ENCODE data around the gene FAM117B.
"Not testable (repeated sequence)": the region's sequence is repeated elsewhere in the genome, so short reads cannot be mapped to it uniquely, and the experiment has no call there.

The FAM117B gene

GRCh38 chr2:202639231-202639630 is 4.5 kb downstream of the FAM117B start:
- no peak for DNase-seq

DNA sequence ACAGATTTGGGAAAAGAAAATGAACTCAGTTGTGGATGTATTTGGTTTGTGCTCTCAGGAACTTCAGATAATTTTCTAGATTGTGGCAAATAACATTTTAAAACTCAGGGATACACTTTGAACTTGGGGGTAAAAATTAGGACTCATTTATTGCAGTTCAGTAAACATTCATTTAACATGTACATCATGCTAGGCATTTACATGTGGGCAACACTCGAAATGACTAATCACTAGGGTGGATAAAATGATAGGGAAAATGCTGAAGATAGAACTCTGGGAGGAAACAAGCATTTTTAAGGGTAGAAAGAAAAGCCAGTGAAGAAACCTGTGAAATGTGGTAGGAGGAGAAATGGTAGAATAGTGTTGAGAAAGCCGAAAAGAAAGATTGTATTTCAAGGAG is 7.8 kb downstream of the FAM117B start:
- DNase-seq = no peak

DNA sequence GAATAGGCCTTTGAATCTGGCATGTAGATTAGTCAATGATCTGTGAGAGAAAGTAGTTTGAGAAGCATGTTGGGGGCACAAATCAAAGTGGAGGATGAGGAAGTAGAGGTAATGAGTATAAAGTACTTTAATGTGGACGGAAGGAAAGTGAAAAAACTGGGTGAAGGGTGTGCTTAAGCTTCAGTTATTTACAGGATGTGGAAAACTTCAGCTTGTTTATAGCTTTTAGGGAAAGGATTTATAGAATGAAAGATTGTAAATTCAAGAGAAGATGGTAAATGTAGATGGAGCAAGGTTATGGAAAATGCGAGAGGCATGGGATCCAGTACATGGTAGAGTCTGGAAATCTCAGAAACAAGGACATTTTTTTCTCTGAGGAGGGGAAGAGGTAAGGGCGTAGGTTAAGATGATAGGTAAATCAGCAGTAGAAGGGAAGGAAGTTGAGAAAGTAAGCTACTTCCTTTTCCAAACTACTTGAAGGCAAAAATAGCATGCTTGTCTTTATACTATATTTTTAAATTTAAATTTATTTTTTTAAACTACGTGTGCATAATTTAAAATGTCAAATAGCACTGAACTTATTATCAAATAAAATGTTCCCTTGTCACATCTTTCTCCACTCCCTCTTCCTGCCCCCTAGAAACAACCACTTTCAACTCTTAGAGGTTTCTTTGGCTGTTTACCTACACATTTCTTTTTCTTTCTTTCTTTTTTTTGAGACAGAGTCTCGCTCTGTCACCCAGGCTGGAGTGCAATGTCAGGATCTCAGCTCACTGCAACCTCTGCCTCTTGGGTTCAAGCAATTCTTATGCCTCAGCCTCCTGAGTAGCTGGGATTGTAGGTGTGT is 8.5 kb downstream of the FAM117B start:
- DNase-seq = no peak

GRCh38 chr2:202652119-202652518 is 17.4 kb downstream of the FAM117B start:
- no peak for DNase-seq

DNA sequence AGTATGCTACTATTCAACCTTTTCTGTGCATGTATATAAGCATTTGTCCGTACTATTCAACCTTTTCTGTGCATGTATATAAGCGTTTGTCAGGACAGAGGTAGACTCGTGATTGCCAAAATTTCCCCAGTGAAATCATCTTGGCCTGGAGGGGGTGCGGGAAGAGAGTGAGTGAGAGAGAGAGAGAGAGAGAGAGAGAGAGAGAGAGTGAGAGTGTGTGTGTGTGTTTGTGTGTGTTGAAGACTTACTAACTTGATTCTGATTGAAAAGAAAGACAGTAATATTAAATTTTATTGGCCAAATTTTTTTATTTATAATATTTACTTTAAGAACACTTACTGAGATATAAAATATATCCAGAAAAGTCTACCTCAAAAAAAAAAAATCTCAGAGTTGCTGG is 19.1 kb downstream of the FAM117B start:
- DNase-seq = no peak

DNA sequence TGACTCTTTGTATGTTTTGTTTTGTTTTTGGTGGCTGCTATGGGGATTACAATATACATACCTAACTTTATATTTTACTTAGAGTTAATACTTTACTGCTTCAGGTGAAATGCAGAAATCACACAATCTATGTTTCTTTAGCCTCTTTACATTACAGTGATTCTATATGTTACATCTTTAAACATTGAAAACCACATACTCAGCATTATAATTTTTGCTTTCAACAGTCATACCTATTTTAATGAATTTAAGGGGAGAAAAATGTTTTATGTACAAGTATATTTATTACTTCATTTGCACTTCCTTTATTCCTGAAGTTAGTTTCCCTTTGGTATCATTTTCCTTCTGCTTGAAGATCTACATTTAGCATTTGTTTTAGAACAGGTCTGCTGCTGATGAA is 23.1 kb downstream of the FAM117B start:
- DNase-seq = no peak

DNA sequence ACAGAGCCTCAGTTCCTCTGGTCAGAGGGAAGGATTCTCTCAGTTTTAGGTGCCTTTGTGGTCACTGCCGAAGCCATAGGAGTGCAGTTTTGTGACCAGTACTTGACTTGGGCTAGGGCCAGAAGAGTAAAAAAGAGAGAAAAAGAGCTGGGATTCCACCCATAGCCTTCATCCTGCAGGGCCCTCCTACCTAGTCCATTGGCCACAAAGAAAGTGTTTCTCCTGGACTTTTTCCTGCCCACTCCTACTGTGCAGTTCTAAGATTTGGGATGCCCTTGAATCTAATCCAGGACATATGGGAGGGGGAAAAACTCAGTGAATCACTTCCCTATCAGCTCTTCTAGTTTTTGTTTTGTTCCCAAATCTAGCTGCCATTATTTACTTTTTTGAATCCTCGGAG is 26.0 kb downstream of the FAM117B start:
- no peak for DNase-seq

- DNase-seq = no peak
These were observed 35.1 kb downstream of the FAM117B start for GRCh38 chr2:202669841-202670240.

DNA sequence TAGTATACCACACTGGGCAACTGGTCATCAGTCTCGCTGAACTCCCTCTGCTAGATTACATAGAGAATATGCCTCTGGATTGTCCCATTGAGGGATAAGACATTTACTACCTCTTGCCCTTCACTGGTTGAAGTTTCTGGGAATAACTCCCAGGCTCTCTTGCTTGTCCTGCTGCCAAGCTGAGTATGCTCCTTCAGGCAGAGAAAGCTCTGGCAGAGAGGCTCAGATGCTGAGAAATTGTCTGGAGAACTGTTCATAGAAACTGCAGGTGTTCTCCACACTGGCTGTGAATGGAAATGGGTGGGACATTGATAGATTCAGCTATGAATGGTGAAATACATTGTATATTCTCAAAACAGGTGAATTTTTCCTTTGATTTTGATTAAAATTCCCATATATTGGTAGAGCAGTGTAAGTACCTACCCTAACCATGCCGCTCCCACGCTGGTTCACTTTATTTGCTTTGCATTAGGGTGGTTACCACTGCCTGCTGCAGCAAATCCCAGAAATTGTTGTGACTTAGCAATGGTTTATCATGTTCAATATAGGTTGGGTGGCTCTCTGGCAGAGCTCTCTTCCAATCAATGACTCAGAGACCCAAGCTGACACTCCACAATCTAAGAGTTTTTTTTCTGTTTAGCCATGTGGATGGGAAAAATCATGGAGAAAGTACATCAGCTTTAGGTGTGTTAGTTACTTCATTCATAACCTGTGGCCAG is 36.7 kb downstream of the FAM117B start:
- DNase-seq = no peak

DNA sequence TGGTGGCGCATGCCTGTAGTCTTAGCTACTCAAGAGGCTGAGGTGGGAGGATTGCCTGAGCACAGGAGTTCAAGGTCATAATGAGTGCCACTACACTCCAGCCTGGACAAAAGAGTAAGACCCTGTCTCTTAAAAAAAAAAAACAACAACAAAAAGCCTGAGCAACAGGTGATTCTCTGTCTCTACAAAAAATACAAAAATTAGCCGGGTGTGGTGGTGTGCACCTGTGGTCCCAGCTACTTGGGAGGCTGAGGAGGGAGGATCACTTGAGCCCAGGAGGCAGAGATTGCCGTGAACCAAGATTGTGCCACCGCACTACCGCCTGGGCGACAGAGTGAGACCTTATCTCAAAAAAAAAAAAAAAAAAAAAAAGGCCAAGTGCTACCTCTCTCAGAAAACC is 40.3 kb downstream of the FAM117B start:
- not testable (repeated sequence) for DNase-seq

DNA sequence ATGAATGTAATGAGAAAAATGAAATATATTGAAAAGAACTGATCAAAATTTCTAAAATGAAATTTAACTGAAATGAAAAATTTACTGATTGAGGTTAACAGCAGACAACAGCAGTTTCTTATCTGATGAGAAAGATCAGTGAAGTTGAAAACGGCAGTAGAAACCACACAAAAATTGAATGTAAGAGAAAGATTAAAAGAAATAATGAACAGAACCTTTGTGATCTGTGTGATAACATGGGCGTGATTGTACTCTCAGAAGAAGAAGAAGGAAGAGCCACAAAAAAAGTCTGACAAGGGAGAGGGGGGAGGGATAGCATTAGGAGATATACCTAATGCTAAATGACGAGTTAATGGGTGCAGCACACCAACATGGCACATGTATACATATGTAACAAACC is 45.2 kb downstream of the FAM117B start:
- no peak for DNase-seq

- no peak for DNase-seq
These were observed 45.7 kb downstream of the FAM117B start for GRCh38 chr2:202680512-202680911.

GRCh38 chr2:202681688-202682205 is 47.0 kb downstream of the FAM117B start:
- no peak for DNase-seq

DNA sequence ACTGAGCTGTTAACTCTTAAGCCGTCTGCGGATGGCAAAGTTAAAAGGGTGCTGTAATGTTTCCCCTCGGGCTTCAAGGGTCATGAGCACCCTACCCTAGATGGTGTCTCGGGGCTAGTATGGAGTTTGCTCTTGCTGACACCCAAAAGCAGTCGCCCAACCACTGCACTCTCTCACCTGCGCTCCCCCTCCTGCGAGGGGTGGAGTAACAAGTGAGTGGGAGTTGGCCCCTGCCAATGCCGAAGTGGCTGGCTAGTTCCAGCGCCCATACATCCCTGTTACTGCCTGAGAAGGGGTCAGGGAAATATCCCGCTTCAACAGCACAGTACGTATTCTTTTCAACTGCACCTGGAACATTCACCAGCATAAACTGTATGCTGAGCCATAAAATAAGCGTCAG is 47.5 kb downstream of the FAM117B start:
- DNase-seq = no peak

- no peak for DNase-seq
These were observed 52.5 kb downstream of the FAM117B start for GRCh38 chr2:202687276-202687675.

DNA sequence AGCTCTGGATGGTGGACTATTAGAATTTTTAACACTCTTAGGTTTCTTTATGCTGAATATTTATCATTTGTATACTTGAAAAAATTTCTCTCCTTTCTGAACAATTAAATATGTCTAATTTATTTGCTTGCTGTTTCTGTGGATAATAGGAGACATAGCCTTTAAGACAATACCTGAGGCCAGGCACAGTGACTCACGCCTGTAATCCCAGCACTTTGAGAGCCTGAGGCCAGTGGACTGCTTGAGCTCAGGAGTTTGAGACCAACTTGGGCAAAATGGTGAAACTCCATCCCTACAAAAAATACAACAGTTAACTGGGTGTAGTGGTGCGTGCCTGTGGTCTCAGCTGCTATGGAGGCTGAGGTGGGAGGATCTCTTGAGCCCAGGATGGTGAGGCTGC is 54.7 kb downstream of the FAM117B start:
- no peak for DNase-seq

DNA sequence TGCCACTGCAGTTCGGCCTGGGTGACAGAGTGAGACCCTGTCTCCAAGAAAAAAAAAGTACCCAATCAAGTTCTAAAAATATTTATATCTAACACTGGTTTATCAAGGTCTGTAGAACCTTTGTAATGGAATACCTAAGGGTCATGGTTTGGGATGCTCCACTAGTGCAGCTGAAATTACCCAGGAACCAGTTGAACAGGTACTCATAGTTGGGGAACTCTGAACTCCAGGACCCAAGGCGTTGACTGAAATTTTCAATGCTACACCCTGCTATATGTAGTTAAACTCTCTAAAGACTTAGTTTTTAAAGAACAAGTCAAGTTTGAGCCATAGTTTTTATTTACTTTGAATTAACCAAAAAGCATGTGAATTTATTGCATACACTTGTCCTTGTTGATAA is 55.1 kb downstream of the FAM117B start:
- no peak for DNase-seq

- DNase-seq = no peak
These were observed 55.6 kb downstream of the FAM117B start for GRCh38 chr2:202690321-202690900.

- no peak for DNase-seq
These were observed 58.7 kb downstream of the FAM117B start for GRCh38 chr2:202693503-202693902.

GRCh38 chr2:202695166-202695565 is 60.4 kb downstream of the FAM117B start:
- no peak for DNase-seq

DNA sequence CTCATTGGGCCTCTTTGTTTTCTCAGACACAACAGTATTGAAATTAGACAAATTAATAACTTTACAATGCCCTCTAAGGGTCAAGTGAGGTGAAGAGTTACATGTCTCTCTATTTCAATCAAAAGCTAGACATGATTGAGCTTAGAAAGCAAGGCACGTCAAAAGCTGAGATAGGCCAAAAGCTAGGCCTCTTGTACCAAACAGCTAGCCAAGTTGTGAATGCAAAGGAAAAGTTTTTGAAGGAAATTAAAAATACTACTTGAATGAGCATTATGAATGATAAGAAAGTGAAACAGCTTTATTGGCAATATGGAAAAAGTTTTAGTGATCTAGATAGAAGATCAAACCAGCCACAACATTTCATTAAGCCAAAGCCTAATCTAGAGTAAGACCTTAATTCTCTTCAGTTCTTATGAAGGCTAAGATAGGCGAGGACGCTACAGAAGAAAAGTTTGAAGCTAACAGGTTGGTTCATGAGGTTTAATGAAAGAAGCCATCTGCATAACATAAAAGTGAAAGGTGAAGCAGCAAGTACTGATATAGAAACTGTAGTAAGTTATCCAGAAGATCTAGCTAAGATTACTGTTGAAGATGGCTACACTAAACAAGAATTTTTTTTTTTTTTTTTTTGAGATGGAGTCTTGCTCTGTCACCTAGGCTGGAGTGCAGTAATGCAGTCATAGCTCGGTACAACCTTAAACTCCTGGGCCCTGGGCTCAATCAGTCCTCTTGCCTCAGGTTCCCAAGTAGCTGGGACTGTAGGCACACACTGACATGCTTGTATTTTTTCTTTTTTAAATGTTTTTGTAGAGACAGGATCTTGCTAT is 65.5 kb downstream of the FAM117B start:
- no peak for DNase-seq

GRCh38 chr2:202703091-202703490 is 68.3 kb downstream of the FAM117B start:
- DNase-seq = no peak

- no peak for DNase-seq
These were observed 69.5 kb downstream of the FAM117B start for GRCh38 chr2:202704248-202704647.
